HepG2 (cell line): ENCODE data around the gene MAP1LC3B. TPM values are rescaled to one million over a fixed set of nuclear protein-coding genes. Genes with fewer than 3 reads are reported as not detected.

ENCODE experiments used
- BCL6 ChIP-seq: IDR thresholded peaks from 2 replicates; pipeline ENCODE4 v1.6.1; 2016; ENCODE audit warnings: missing genetic modification reagents, missing compliant biosample characterization
- CREB3 ChIP-seq: sonication (generic); formaldehyde crosslinking; IDR thresholded peaks from 2 replicates; pipeline ENCODE4 v1.5.0; 2020; ENCODE audit warnings: missing genetic modification reagents
- CSRNP1 ChIP-seq: sonication (generic); formaldehyde crosslinking; IDR thresholded peaks from 2 replicates; pipeline ENCODE4 v1.8.1; 2023; ENCODE audit warnings: mild to moderate bottlenecking, missing genetic modification reagents
- FOXO1 ChIP-seq: sonication (generic); formaldehyde crosslinking; IDR thresholded peaks from 2 replicates; pipeline ENCODE4 v1.4.0; 2020; ENCODE audit warnings: missing genetic modification reagents
- SMC3 ChIP-seq: IDR thresholded peaks from 2 replicates; pipeline ENCODE4 v1.6.1; 2011; ENCODE audit warnings: low read length, improper control_type of control experiment
- SNAPC2 ChIP-seq: sonication (generic); formaldehyde crosslinking; IDR thresholded peaks from 2 replicates; pipeline ENCODE4 v1.8.1; 2022; ENCODE audit warnings: mild to moderate bottlenecking, missing genetic modification reagents
- SP2 ChIP-seq: sonication (generic); formaldehyde crosslinking; IDR thresholded peaks from 2 replicates; pipeline ENCODE4 v1.5.1; 2020; ENCODE audit warnings: mild to moderate bottlenecking, missing genetic modification reagents
- ZNF292 ChIP-seq: sonication (generic); formaldehyde crosslinking; IDR thresholded peaks from 2 replicates; pipeline ENCODE4 v1.8.1; 2022; ENCODE audit warnings: mild to moderate bottlenecking, low read depth, missing genetic modification reagents, borderline replicate concordance
- ZNF382 ChIP-seq: sonication (generic); formaldehyde crosslinking; IDR thresholded peaks from 2 replicates; pipeline ENCODE4 v1.5.0; 2020; ENCODE audit warnings: missing genetic modification reagents, mild to moderate bottlenecking, borderline replicate concordance
- ZNF597 ChIP-seq: sonication (generic); formaldehyde crosslinking; IDR thresholded peaks from 2 replicates; pipeline ENCODE4 v1.5.0; 2020; ENCODE audit warnings: missing genetic modification reagents
- ZNF646 ChIP-seq: sonication (generic); formaldehyde crosslinking; IDR thresholded peaks from 2 replicates; pipeline ENCODE4 v1.9.0; 2021; ENCODE audit warnings: mild to moderate bottlenecking, missing genetic modification reagents
- polyA plus RNA-seq, 8 experiments: library from polyadenylated mRNA; depleted of rRNA in 3 of 8; stranded (reverse) in 7 of 8; unstranded in 1 of 8; fragments of >200 nt; fragmentation: Illumina TruSeq in 4 of 8; extraction: Trizol in 4 of 8; gene quantifications; 2 replicates each; pipeline versions ENCODE4 v1.2.1 to v1.2.3, GENCODE V29; 2011 to 2016; ENCODE audit warnings: low read depth in 4 of 8, missing spikeins in 1 of 8, mixed read lengths in 1 of 8; ENCODE audit not compliant: insufficient read depth in 1 of 8
- total RNA-seq, 5 experiments: library from RNA; depleted of rRNA; stranded (reverse); fragments of >200 nt; fragmentation: Illumina TruSeq; extraction: Trizol; gene quantifications; 2 replicates each; pipeline ENCODE4 v1.2.3, GENCODE V29; 2016; ENCODE audit warnings: low read depth in 1 of 5
- TF ChIP-seq, protein P1 (sequence below): sonication (generic); formaldehyde crosslinking; IDR thresholded peaks from 2 replicates; pipeline ENCODE4 v1.4.0; 2020; ENCODE audit warnings: missing genetic modification reagents, borderline replicate concordance

The MAP1LC3B gene
- total and polyA plus RNA-seq, 2 of the 13 experiments (the other 11 are each of a cell fraction or from before 2014, with no cell fraction given), result 15.7 to 37.4 TPM

GRCh38 chr16:87391950-87392820 lies at the start of gene MAP1LC3B (continued):
- TF ChIP-seq CREB3 (peak; percentile 68; the same call in 1 of the 2 replicates), FOXO1 (CRISPR knock-in tag) (peak; percentile 97), SP2 (CRISPR knock-in tag) (peak; percentile 96), ZNF646 (no peak), ZNF597 (CRISPR knock-in tag) (no peak; the same call in 1 of the 2 replicates), SMC3 (no peak), CSRNP1 (CRISPR knock-in tag) (peak; percentile 74; the same call in 1 of the 2 replicates), ZNF382 (CRISPR knock-in tag) (no peak), BCL6 (CRISPR knock-in tag) (peak; percentile 76; the same call in 1 of the 2 replicates), ZNF292 (CRISPR knock-in tag) (no peak), SNAPC2 (CRISPR knock-in tag) (peak; percentile 71; the same call in 1 of the 2 replicates)
- TF ChIP-seq, protein P1, sequence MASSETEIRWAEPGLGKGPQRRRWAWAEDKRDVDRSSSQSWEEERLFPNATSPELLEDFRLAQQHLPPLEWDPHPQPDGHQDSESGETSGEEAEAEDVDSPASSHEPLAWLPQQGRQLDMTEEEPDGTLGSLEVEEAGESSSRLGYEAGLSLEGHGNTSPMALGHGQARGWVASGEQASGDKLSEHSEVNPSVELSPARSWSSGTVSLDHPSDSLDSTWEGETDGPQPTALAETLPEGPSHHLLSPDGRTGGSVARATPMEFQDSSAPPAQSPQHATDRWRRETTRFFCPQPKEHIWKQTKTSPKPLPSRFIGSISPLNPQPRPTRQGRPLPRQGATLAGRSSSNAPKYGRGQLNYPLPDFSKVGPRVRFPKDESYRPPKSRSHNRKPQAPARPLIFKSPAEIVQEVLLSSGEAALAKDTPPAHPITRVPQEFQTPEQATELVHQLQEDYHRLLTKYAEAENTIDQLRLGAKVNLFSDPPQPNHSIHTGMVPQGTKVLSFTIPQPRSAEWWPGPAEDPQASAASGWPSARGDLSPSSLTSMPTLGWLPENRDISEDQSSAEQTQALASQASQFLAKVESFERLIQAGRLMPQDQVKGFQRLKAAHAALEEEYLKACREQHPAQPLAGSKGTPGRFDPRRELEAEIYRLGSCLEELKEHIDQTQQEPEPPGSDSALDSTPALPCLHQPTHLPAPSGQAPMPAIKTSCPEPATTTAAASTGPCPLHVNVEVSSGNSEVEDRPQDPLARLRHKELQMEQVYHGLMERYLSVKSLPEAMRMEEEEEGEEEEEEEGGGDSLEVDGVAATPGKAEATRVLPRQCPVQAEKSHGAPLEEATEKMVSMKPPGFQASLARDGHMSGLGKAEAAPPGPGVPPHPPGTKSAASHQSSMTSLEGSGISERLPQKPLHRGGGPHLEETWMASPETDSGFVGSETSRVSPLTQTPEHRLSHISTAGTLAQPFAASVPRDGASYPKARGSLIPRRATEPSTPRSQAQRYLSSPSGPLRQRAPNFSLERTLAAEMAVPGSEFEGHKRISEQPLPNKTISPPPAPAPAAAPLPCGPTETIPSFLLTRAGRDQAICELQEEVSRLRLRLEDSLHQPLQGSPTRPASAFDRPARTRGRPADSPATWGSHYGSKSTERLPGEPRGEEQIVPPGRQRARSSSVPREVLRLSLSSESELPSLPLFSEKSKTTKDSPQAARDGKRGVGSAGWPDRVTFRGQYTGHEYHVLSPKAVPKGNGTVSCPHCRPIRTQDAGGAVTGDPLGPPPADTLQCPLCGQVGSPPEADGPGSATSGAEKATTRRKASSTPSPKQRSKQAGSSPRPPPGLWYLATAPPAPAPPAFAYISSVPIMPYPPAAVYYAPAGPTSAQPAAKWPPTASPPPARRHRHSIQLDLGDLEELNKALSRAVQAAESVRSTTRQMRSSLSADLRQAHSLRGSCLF (CRISPR knock-in tag), result no peak
